MCF 10A (cell line): ENCODE measurements around the gene ID4. TPM values are rescaled to one million over a fixed set of nuclear protein-coding genes. Genes with fewer than 3 reads are reported as not detected.

Source experiments
- BruUV-seq: library from RNA; stranded (reverse); fragments of 400-500 nt; replicated peaks from 2 replicates; lab custom pipeline; 2021; lab: Mats Ljungman, UMichigan
- CTCF ChIA-PET: fragments of 300-600 bp; sonication (Branson Sonifier 250); formaldehyde crosslinking; extraction: SDS; loops from one replicate; lab custom pipeline; 2021; ENCODE audit warnings: antibody characterized with exemption, inconsistent platforms; lab: Yijun Ruan, JAX
- POLR2A ChIA-PET: fragments of 300-600, 350-650 bp; sonication (Branson Sonifier 250); formaldehyde crosslinking; extraction: SDS; loops from one replicate; lab custom pipeline; 2020; ENCODE audit warnings: antibody characterized with exemption, inconsistent platforms; lab: Yijun Ruan, JAX
- DNase-seq: peaks from one replicate; pipeline ENCODE4 v3.0.0-alpha.2; 2018; ENCODE audit not compliant: unreplicated experiment
- H3K27ac Mint-ChIP-seq: one replicate; pipeline ENCODE4 v1.8.0; 2022; ENCODE audit warnings: mild to moderate bottlenecking, low read depth, mixed read lengths; ENCODE audit not compliant: unreplicated experiment
- H3K27me3 Mint-ChIP-seq: one replicate; pipeline ENCODE4 v1.8.0; 2022; ENCODE audit warnings: mixed read lengths; ENCODE audit not compliant: insufficient read depth, unreplicated experiment
- H3K36me3 Mint-ChIP-seq: one replicate; pipeline ENCODE4 v1.8.0; 2022; ENCODE audit warnings: mild to moderate bottlenecking, moderate library complexity, mixed read lengths; ENCODE audit not compliant: insufficient read depth, unreplicated experiment
- H3K4me1 Mint-ChIP-seq: one replicate; pipeline ENCODE4 v1.8.0; 2022; ENCODE audit warnings: mixed read lengths; ENCODE audit not compliant: insufficient read depth, unreplicated experiment
- H3K4me3 Mint-ChIP-seq: one replicate; pipeline ENCODE4 v1.8.0; 2022; ENCODE audit warnings: mild to moderate bottlenecking, moderate library complexity, mixed read lengths; ENCODE audit not compliant: unreplicated experiment
- H3K9me3 Mint-ChIP-seq: one replicate; pipeline ENCODE4 v1.8.0; 2022; ENCODE audit warnings: mixed read lengths; ENCODE audit not compliant: unreplicated experiment
- intact Hi-C: fragments of 100-400 bp; cut with micrococcal nuclease; formaldehyde crosslinking; loops from 2 replicates; pipeline ENCODE4 v1.14.1; 2022
- total RNA-seq: library from RNA; stranded (reverse); gene quantifications from 2 replicates; pipeline ENCODE4 v1.2.3, GENCODE V29; 2022
- TF ChIP-seq, protein P1 (sequence below): fragments of 200-600 bp; IDR thresholded peaks from one replicate; pipeline ENCODE4 v1.8.0; 2022; ENCODE audit warnings: antibody characterized with exemption, mild to moderate bottlenecking; ENCODE audit not compliant: unreplicated experiment

The ID4 gene
- total RNA-seq, 1 experiment from 2014 or later: not detected

DNA sequence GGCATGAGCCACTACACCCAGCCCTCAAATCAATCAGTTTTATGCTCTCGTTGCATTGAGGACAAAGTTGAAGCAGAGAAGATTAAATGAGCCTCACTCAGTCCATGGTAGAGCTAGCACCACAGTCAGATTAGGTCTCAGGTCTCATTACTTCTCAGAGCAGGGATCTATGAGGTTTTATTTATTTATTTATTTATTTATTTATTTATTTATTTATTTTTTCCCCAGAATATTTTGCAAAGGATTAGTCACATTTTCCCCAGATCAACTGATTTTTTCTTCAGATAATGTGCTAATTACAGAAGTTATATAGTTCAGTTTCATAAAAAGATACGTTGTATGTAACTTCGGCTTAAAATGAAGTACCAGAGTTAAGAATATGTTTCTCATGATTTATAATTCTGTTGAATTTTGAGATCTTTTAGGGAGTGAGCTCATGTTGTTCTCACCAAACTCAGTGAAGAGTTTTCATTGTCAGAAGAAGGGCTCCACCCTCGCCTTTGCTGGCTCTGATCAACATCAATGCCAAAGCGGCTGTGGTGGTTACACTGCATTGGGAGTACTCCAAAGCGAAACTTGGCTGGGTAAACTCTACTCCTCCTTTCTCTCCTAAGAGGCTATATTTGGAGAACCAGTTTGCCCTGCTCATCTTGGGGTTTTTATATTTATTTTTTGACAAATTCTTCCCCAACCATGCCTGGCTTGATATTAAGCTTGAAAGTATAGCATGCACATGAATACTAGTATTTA, 12.9 kb upstream of the ID4 start:
- TF ChIP-seq, protein P1, sequence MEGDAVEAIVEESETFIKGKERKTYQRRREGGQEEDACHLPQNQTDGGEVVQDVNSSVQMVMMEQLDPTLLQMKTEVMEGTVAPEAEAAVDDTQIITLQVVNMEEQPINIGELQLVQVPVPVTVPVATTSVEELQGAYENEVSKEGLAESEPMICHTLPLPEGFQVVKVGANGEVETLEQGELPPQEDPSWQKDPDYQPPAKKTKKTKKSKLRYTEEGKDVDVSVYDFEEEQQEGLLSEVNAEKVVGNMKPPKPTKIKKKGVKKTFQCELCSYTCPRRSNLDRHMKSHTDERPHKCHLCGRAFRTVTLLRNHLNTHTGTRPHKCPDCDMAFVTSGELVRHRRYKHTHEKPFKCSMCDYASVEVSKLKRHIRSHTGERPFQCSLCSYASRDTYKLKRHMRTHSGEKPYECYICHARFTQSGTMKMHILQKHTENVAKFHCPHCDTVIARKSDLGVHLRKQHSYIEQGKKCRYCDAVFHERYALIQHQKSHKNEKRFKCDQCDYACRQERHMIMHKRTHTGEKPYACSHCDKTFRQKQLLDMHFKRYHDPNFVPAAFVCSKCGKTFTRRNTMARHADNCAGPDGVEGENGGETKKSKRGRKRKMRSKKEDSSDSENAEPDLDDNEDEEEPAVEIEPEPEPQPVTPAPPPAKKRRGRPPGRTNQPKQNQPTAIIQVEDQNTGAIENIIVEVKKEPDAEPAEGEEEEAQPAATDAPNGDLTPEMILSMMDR: no peak
- Mint-ChIP-seq H3K36me3 (no peaks in the 10 kb centered on the region), H3K4me3 (no peak overlapping the region), H3K9me3 (no peaks in the 10 kb centered on the region), H3K27ac (no peak overlapping the region), H3K27me3 (peaks cover 13% of the 10 kb centered on the region), H3K4me1 (no peaks in the 10 kb centered on the region)
- POLR2A ChIA-PET: interaction anchor here (0.7 kb wide), 1 partner anchor 81 kb away, joined by 3 read pairs; no protein-coding TSS in a partner anchor
- no TSS peak for BruUV-seq
- no peak for DNase-seq
- intact Hi-C loops: no loop called here
- CTCF ChIA-PET: interaction anchor here (1.0 to 2.1 kb wide), 2 partner anchors 12 to 28 kb away, joined by 3 to 6 read pairs; no protein-coding TSS in a partner anchor

DNA sequence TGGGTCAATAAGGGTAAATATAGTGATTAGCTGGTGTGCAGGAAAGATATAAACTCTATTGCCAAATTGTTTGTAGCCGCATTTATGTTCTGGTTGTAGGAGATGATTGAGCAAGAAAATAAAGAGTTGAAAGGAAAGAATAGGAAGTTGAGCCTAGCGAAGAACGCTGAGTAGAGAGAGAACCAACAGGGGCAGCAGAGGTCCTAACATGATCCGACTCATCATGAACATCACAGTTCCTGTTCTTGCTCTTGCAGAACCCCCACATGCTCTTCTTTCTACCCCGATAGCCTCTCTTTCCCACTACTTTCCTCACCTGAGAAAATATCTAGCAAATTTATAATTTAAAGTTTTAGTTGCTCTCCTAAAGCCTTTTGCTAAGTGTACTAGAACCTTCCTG, 9.9 kb upstream of the ID4 start:
- CTCF ChIA-PET: no interaction called here
- no TSS peak for BruUV-seq

DNA sequence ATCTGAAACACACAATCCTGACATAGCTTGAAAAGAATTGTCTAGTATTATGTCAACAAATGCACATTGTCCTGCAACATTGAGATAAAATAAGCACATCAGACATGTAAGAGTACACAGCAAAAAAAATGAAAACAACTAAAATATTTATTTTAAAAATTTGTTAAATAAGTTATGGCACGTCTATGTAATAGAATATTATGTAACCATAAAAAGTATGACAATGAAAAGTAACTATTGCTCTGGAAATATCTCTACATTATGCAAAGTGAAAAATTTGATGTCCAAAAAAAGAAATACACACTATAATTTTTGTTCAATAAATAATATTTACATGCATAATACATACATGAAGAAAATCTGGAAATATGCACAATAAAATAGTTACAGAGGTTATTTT, 9.3 kb upstream of the ID4 start:
- H3K36me3 Mint-ChIP-seq: no peaks in the 10 kb centered on the region
- DNase-seq: no peak
- no peaks in the 10 kb centered on the region for H3K4me1 Mint-ChIP-seq
- no peak overlapping the region for H3K27ac Mint-ChIP-seq
- TF ChIP-seq, protein P1: no peak
- H3K4me3 Mint-ChIP-seq: no peak overlapping the region
- H3K9me3 Mint-ChIP-seq: no peaks in the 10 kb centered on the region
- ChIA-PET CTCF (no interaction called here), POLR2A (no interaction called here)
- peaks cover 17% of the 10 kb centered on the region for H3K27me3 Mint-ChIP-seq
- intact Hi-C loops: no loop called here
- BruUV-seq: no TSS peak

More for the DNA sequence above, 9.9 kb upstream of the ID4 start:
- Mint-ChIP-seq H3K27me3 (peaks cover 17% of the 10 kb centered on the region), H3K27ac (no peak overlapping the region), H3K9me3 (no peaks in the 10 kb centered on the region), H3K36me3 (no peaks in the 10 kb centered on the region), H3K4me1 (no peaks in the 10 kb centered on the region), H3K4me3 (no peak overlapping the region)
- intact Hi-C loops: no loop called here
- TF ChIP-seq, protein P1: no peak
- POLR2A ChIA-PET: no interaction called here
- no peak for DNase-seq

DNA sequence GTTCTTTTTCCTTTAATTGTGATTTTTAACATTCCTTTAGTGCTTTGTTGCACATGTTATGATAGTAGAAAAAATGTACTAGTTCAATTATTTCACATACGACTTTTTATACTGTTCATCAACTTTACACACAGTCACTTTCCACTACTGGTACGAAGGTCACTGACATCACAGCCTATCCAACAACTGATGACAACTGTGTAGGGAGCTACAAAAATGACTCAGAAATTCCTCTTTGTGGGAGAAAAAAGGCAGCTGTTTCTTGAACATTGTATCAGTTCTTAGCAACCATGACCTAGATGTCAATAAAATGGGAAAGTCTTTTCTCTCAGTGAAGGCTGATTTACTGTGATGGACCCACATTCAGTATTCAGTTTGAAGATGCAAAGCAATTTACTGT, 7.0 kb upstream of the ID4 start:
- no peak for DNase-seq
- CTCF ChIA-PET: no interaction called here

More for the DNA sequence above, 7.0 kb upstream of the ID4 start:
- H3K27ac Mint-ChIP-seq: no peak overlapping the region
- intact Hi-C loops: no loop called here
- BruUV-seq: no TSS peak
- peaks cover 24% of the 10 kb centered on the region for H3K27me3 Mint-ChIP-seq
- no peak overlapping the region for H3K4me3 Mint-ChIP-seq
- no peaks in the 10 kb centered on the region for H3K4me1 Mint-ChIP-seq
- TF ChIP-seq, protein P1: no peak
- H3K9me3 Mint-ChIP-seq: no peaks in the 10 kb centered on the region
- no peaks in the 10 kb centered on the region for H3K36me3 Mint-ChIP-seq
- POLR2A ChIA-PET: interaction anchor here (0.6 kb wide), 1 partner anchor 587 kb away, joined by 3 read pairs; no protein-coding TSS in a partner anchor
